A549 (cell line): Measurements from ENCODE around the gene CTIF.

Experiments used
- CEBPB ChIP-seq, 2 experiments: fragments of >200 bp in 1 of 2; sonication (Bioruptor Twin) in 1 of 2; formaldehyde crosslinking in 1 of 2; IDR thresholded peaks; 2 replicates each; pipeline ENCODE4 v1.6.1; 2012 to 2016
- EP300 ChIP-seq, 2 experiments: fragments of >200 bp; sonication (Bioruptor Twin); formaldehyde crosslinking; IDR thresholded peaks; 2 replicates in 1 of 2; 3 replicates in 1 of 2; pipeline ENCODE4 v1.6.1; 2016 to 2017
- POLR2A ChIP-seq: IDR thresholded peaks from 2 replicates; pipeline ENCODE4 v1.6.1; 2012; ENCODE audit warnings: mild to moderate bottlenecking, low read length
- ZNF302 ChIP-seq: fragments of 250-450 bp; sonication (Bioruptor Pico); IDR thresholded peaks from 2 replicates; pipeline ENCODE4 v1.9.0; 2021; ENCODE audit warnings: inconsistent platforms, mild to moderate bottlenecking, moderate library complexity
- TF ChIP-seq, protein P1 (sequence below): fragments of >200 bp; sonication (Bioruptor Twin); formaldehyde crosslinking; IDR thresholded peaks from 3 replicates; pipeline ENCODE4 v1.5.1; 2016
- TF ChIP-seq, protein P2 (sequence below): fragments of 250-450 bp; sonication (Bioruptor Pico); IDR thresholded peaks from 2 replicates; pipeline ENCODE4 v1.5.0; 2021; ENCODE audit warnings: mild to moderate bottlenecking, moderate library complexity, borderline replicate concordance

DNA sequence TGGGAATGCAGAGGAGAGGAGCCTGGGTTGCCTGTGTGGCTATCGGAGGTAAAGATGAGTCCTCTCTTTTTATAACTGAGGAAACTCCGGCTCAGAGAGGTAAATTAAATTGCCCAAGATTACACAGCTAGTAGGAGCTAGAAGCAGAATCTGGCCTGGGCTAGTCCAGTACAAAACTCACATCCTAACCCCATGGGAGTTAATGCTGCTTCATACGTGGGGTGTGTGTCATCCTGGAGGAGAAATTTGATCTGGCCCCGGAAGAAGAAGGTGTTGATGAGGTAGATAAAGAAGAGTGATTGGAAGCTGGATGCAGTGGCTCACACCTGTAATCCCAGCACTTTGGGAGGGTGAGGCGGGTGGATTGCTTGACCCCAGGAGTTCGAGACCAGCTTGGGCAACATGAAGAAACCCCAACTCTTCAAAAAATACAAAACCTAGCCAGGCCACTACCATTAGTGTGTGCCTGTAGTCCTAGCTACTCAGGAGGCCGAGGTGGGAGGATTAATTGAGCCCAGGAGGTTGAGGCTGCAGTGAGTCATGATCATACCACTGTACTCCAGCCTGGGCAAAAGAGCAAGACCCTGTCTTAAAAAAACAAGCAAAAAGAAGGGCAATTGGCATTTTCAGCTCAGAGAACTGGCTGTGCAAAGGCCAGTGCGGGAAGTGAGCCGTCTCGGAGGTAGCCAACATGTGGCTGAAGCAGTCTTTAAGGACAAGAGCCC lies 33.7 kb downstream of the CTIF start:
- TF ChIP-seq CEBPB (IDR thresholded peaks at IDR 0.05) (no peak), POLR2A (no peak), EP300 (IDR thresholded peaks at IDR 0.05) (no peak), ZNF302 (CRISPR knock-in tag) (no peak)
- TF ChIP-seq, protein P1, sequence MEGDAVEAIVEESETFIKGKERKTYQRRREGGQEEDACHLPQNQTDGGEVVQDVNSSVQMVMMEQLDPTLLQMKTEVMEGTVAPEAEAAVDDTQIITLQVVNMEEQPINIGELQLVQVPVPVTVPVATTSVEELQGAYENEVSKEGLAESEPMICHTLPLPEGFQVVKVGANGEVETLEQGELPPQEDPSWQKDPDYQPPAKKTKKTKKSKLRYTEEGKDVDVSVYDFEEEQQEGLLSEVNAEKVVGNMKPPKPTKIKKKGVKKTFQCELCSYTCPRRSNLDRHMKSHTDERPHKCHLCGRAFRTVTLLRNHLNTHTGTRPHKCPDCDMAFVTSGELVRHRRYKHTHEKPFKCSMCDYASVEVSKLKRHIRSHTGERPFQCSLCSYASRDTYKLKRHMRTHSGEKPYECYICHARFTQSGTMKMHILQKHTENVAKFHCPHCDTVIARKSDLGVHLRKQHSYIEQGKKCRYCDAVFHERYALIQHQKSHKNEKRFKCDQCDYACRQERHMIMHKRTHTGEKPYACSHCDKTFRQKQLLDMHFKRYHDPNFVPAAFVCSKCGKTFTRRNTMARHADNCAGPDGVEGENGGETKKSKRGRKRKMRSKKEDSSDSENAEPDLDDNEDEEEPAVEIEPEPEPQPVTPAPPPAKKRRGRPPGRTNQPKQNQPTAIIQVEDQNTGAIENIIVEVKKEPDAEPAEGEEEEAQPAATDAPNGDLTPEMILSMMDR = no peak
- TF ChIP-seq, protein P2, sequence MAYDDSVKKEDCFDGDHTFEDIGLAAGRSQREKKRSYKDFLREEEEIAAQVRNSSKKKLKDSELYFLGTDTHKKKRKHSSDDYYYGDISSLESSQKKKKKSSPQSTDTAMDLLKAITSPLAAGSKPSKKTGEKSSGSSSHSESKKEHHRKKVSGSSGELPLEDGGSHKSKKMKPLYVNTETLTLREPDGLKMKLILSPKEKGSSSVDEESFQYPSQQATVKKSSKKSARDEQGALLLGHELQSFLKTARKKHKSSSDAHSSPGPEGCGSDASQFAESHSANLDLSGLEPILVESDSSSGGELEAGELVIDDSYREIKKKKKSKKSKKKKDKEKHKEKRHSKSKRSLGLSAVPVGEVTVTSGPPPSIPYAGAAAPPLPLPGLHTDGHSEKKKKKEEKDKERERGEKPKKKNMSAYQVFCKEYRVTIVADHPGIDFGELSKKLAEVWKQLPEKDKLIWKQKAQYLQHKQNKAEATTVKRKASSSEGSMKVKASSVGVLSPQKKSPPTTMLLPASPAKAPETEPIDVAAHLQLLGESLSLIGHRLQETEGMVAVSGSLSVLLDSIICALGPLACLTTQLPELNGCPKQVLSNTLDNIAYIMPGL (CRISPR knock-in tag) = no peak
